Vagina (tissue), 2 donors: ENCODE results near the gene TBC1D24. TPM values are rescaled to one million over a fixed set of nuclear protein-coding genes. Genes with fewer than 3 reads are reported as not detected.

Experiments
- DNase-seq, 2 donors: peaks; one replicate each; pipeline ENCODE4 v3.0.0-alpha.2; 2017; ENCODE audit errors: extremely low spot score in 2 of 2
- H3K27ac ChIP-seq: fragments of 200-600 bp; sonication (generic); one replicate; pipeline ENCODE4 v1.5.1; 2019
- H3K27me3 ChIP-seq: fragments of 200-600 bp; sonication (generic); one replicate; pipeline ENCODE4 v1.5.1; 2019
- H3K36me3 ChIP-seq, 2 donors: fragments of 200-600 bp; sonication (generic); one replicate each; pipeline ENCODE4 v1.5.1; 2017 to 2019
- H3K4me1 ChIP-seq: fragments of 200-600 bp; sonication (generic); one replicate; pipeline ENCODE4 v1.5.1; 2019
- H3K4me3 ChIP-seq, 2 donors: fragments of 200-600 bp; sonication (generic); 1 replicate in 1 of 2; 2 replicates in 1 of 2; pipeline ENCODE4 v1.5.1; 2016 to 2019
- H3K9me3 ChIP-seq: fragments of 200-600 bp; sonication (generic); one replicate; pipeline ENCODE4 v1.5.1; 2019
- POLR2A ChIP-seq, 2 donors: fragments of 450-650 bp; IDR thresholded peaks; one replicate each; pipeline ENCODE4 v1.6.1; 2017; ENCODE audit warnings: antibody characterized with exemption in 2 of 2, mild to moderate bottlenecking in 2 of 2, moderate library complexity in 2 of 2
- POLR2AphosphoS5 ChIP-seq, 2 donors: sonication (generic); formaldehyde crosslinking; IDR thresholded peaks; one replicate each; pipeline ENCODE4 v1.9.0; 2017; ENCODE audit warnings: antibody characterized with exemption in 2 of 2, mild to moderate bottlenecking in 2 of 2, low read depth in 1 of 2; ENCODE audit not compliant: insufficient read depth in 1 of 2
- intact Hi-C: fragments of 100-400 bp; cut with DNase I; formaldehyde crosslinking; loops from one replicate; pipeline ENCODE4 v1.15.1; 2023
- total RNA-seq: library from RNA; depleted of rRNA; stranded (reverse); fragments of >200 nt; gene quantifications from one replicate; pipeline ENCODE4 v1.2.3, GENCODE V29; 2016
- TF ChIP-seq, protein P1 (sequence below), 3 experiments: fragments of 450-650 bp in 2 of 3; fragments of 200-600 bp in 1 of 3; sonication (generic) in 1 of 3; IDR thresholded peaks; one replicate each; pipeline ENCODE4 v1.5.1; 2017 to 2019; ENCODE audit warnings: antibody characterized with exemption in 3 of 3, mild to moderate bottlenecking in 2 of 3, moderate library complexity in 2 of 3

The TBC1D24 gene
- total RNA-seq, 1 donor from 2014 or later, result 9.6 TPM

DNA sequence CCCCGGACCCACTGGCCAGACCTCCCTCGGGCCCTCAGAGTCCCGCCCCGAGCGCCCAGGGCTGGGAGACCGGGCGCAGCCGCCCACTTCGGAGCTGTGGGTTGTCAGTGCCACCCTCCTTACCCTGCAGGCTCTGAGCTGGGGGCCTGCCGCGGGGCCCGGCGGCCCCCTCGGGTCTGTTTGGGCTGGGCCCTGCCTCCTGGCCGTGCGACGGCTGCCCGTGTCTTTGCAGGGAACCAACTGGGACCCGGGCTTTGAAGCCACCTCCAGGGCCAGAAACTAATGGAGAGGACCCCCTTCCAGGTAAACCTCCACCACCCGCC, 14.6 kb upstream of the TBC1D24 start:
- intact Hi-C loops, result no loop called here
- peak overlapping the region; percentile 48 to 59 for H3K4me3 ChIP-seq
- TF ChIP-seq POLR2A (IDR thresholded peaks at IDR 0.05), result no peak
- TF ChIP-seq, protein P1, sequence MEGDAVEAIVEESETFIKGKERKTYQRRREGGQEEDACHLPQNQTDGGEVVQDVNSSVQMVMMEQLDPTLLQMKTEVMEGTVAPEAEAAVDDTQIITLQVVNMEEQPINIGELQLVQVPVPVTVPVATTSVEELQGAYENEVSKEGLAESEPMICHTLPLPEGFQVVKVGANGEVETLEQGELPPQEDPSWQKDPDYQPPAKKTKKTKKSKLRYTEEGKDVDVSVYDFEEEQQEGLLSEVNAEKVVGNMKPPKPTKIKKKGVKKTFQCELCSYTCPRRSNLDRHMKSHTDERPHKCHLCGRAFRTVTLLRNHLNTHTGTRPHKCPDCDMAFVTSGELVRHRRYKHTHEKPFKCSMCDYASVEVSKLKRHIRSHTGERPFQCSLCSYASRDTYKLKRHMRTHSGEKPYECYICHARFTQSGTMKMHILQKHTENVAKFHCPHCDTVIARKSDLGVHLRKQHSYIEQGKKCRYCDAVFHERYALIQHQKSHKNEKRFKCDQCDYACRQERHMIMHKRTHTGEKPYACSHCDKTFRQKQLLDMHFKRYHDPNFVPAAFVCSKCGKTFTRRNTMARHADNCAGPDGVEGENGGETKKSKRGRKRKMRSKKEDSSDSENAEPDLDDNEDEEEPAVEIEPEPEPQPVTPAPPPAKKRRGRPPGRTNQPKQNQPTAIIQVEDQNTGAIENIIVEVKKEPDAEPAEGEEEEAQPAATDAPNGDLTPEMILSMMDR (IDR thresholded peaks at IDR 0.05), result no peak
- TF ChIP-seq POLR2AphosphoS5 (IDR thresholded peaks at IDR 0.05; ENCODE audit: insufficient read depth in 1 of 2, low read depth in 1 of 2), result no peak

GRCh38 chr16:2460916-2461315, 14.0 kb upstream of the TBC1D24 start:
- no peak overlapping the region for H3K27ac ChIP-seq
- no peaks in the 10 kb centered on the region for H3K36me3 ChIP-seq
- TF ChIP-seq POLR2AphosphoS5 (IDR thresholded peaks at IDR 0.05; ENCODE audit: insufficient read depth in 1 of 2, low read depth in 1 of 2), result no peak
- TF ChIP-seq POLR2A (IDR thresholded peaks at IDR 0.05), result no peak
- TF ChIP-seq, protein P1 (IDR thresholded peaks at IDR 0.05), result no peak
- no peak for DNase-seq
- H3K4me1 ChIP-seq, result peaks cover 16% of the 10 kb centered on the region
- no peaks in the 10 kb centered on the region for H3K9me3 ChIP-seq
- intact Hi-C loops, result no loop called here
- H3K4me3 ChIP-seq, result no peak overlapping the region
- no peaks in the 10 kb centered on the region for H3K27me3 ChIP-seq

More for the DNA sequence above, 14.6 kb upstream of the TBC1D24 start:
- Histone ChIP-seq H3K27me3 (no peaks in the 10 kb centered on the region), H3K27ac (no peak overlapping the region), H3K36me3 (no peaks in the 10 kb centered on the region), H3K9me3 (no peaks in the 10 kb centered on the region), H3K4me1 (peaks cover 16% of the 10 kb centered on the region)
- no peak for DNase-seq

DNA sequence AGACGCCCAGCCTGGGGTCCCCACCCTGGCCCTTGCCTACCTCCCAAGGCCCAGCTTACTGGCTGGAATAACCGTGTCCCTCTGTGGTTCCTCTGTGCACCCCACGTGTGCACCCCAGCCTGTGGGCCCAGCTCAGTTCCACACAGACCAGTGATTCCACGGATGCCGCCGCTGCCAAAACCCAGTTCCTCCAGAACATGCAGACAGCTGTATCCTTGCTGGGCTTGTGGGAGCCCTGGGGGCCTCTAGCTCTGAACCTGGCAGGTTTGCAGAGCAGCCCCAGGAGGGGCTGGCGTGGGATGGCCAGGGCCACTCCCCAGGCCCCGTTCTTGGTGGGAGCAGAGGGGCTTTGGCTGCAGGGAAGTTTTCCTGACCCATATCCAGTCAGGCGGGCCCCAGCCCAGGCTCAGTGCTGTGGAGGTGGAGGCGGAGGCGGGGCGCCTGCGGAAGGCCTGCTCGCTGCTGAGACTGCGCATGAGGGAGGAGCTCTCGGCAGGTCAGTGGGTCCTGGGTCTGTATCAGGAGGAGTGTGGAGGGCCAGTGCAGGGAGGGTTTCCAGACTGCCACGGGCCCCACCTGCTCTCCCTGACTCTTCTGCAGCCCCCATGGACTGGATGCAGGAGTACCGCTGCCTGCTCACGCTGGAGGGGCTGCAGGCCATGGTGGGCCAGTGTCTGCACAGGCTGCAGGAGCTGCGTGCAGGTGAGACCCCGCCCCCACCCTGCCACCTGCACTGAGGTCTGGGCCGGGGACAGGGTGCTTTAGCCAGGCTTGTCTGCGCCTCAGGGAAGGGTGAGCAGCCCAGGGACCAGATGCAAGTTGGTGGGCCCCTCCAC, 12.7 kb upstream of the TBC1D24 start:
- Histone ChIP-seq H3K4me3 (no peak overlapping the region), H3K27me3 (no peaks in the 10 kb centered on the region), H3K4me1 (peaks cover 19% of the 10 kb centered on the region), H3K9me3 (no peaks in the 10 kb centered on the region), H3K36me3 (no peaks in the 10 kb centered on the region), H3K27ac (no peak overlapping the region)
- intact Hi-C loops, result no loop called here
- no peak for DNase-seq
- TF ChIP-seq POLR2A (IDR thresholded peaks at IDR 0.05) (no peak), POLR2AphosphoS5 (IDR thresholded peaks at IDR 0.05; ENCODE audit: insufficient read depth in 1 of 2, low read depth in 1 of 2) (no peak)
- TF ChIP-seq, protein P1 (IDR thresholded peaks at IDR 0.05), result no peak

DNA sequence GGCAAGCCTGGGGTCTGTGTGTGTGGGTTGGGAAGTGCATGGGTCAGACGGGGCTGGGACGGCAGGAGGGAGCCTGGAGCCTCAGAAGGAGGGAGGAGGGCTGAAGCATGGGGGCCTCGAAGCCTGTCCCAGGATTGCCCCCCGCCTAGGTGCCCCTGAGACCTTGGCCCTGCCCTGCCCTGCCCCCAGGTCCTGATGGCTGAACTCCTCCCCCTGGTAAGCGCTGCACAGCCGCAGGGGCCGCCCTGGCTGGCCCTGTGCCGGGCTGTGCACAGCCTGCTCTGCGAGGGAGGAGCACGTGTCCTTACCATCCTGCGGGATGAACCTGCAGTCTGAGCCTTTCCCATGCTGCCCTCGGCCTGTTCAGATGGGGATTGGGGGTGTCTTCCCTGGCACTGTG, 10.6 kb upstream of the TBC1D24 start:
- peaks cover 30% of the 10 kb centered on the region for H3K4me1 ChIP-seq

More for the DNA sequence above, 10.6 kb upstream of the TBC1D24 start:
- no peak for TF ChIP-seq POLR2A (IDR thresholded peaks at IDR 0.05)
- no peak for TF ChIP-seq POLR2AphosphoS5 (IDR thresholded peaks at IDR 0.05; ENCODE audit: insufficient read depth in 1 of 2, low read depth in 1 of 2)
- TF ChIP-seq, protein P1 (IDR thresholded peaks at IDR 0.05), result no peak
- intact Hi-C loops, result no loop called here
- Histone ChIP-seq H3K27ac (no peak overlapping the region), H3K36me3 (no peaks in the 10 kb centered on the region), H3K9me3 (no peaks in the 10 kb centered on the region), H3K4me3 (no peak overlapping the region), H3K27me3 (no peaks in the 10 kb centered on the region)
- no peak for DNase-seq
